HG02884 (cell line): Measurements from ENCODE around the gene AUH.
A peak's percentile ranks its signal among the peaks of the same experiment; 100 is the strongest.
"Not testable (repeated sequence)": the region's sequence is repeated elsewhere in the genome, so short reads cannot be mapped to it uniquely, and the experiment has no call there.

Experiments used
- ATAC-seq: cut with Tn5 transposase; IDR thresholded peaks from one replicate; pipeline ENCODE4 v1.9.1; 2021; ENCODE audit warnings: mild to moderate bottlenecking, moderate library complexity; ENCODE audit not compliant: unreplicated experiment

AUH gene

GRCh38 chr9:91361291-91362050 lies at the start of gene AUH:
AUH (minus strand) TSS chr9:91361918; CDS start chr9:91361889, 29 bp downstream.
- ATAC-seq, result peak; percentile 76

GRCh38 chr9:91411096-91411771 lies 49.5 kb upstream of the AUH start:
- no peak for ATAC-seq

- no peak for ATAC-seq
Measured at GRCh38 chr9:91410161-91410560, 48.4 kb upstream of the AUH start.

- no peak for ATAC-seq
Measured at GRCh38 chr9:91408475-91408874, 46.8 kb upstream of the AUH start.

- ATAC-seq, result no peak
Measured at GRCh38 chr9:91407580-91408318, 46.0 kb upstream of the AUH start.

GRCh38 chr9:91405343-91406077 lies 43.8 kb upstream of the AUH start:
- ATAC-seq, result no peak

GRCh38 chr9:91403665-91404543 lies 42.2 kb upstream of the AUH start:
- no peak for ATAC-seq

- no peak for ATAC-seq
Measured at GRCh38 chr9:91398926-91399325, 37.2 kb upstream of the AUH start.

GRCh38 chr9:91395553-91396471 lies 34.1 kb upstream of the AUH start:
- no peak for ATAC-seq

- no peak for ATAC-seq
Measured at GRCh38 chr9:91395106-91395552, 33.4 kb upstream of the AUH start.

- ATAC-seq, result no peak
Measured at GRCh38 chr9:91393826-91394225, 32.1 kb upstream of the AUH start.

- no peak for ATAC-seq
Measured at GRCh38 chr9:91392435-91392834, 30.7 kb upstream of the AUH start.

GRCh38 chr9:91391818-91392217 lies 30.1 kb upstream of the AUH start:
- no peak for ATAC-seq

GRCh38 chr9:91391412-91391811 lies 29.7 kb upstream of the AUH start:
- ATAC-seq, result no peak

- ATAC-seq, result not testable (repeated sequence)
Measured at GRCh38 chr9:91389686-91390085, 28.0 kb upstream of the AUH start.

- no peak for ATAC-seq
Measured at GRCh38 chr9:91386765-91387164, 25.0 kb upstream of the AUH start.

- no peak for ATAC-seq
Measured at GRCh38 chr9:91384954-91385353, 23.2 kb upstream of the AUH start.

GRCh38 chr9:91383577-91383976 lies 21.9 kb upstream of the AUH start:
- ATAC-seq, result no peak

GRCh38 chr9:91382298-91382697 lies 20.6 kb upstream of the AUH start:
- ATAC-seq, result no peak
